Prostate gland (tissue), 2 donors: Measurements from ENCODE around the gene FFAR2. TPM values are rescaled to one million over a fixed set of nuclear protein-coding genes. Genes with fewer than 3 reads are reported as not detected.

ENCODE experiments used
- DNase-seq: peaks from one replicate; pipeline ENCODE4 v3.0.0-alpha.2; 2019; ENCODE audit warnings: low spot score
- H3K27ac ChIP-seq, 2 donors: fragments of 200-600 bp; sonication (generic); 2 replicates each; pipeline ENCODE4 v1.5.1; 2017 to 2019
- H3K27me3 ChIP-seq: fragments of 200-600 bp; sonication (generic); replicated peaks from 2 replicates; pipeline ENCODE4 v1.5.1; 2019; ENCODE audit not compliant: insufficient read depth
- H3K36me3 ChIP-seq, 2 donors: fragments of 200-600 bp; sonication (generic); 1 replicate in 1 of 2; 2 replicates in 1 of 2; pipeline versions ENCODE4 v1.5.1 to v1.8.1; 2017 to 2019
- H3K4me1 ChIP-seq: fragments of 200-600 bp; sonication (generic); replicated peaks from 2 replicates; pipeline ENCODE4 v1.5.1; 2019
- H3K4me3 ChIP-seq, 2 donors: fragments of 200-600 bp; sonication (generic); 2 replicates each; pipeline ENCODE4 v1.5.1; 2017 to 2019
- H3K9me3 ChIP-seq: fragments of 200-600 bp; sonication (generic); 2 replicates; pipeline ENCODE4 v1.5.1; 2017
- POLR2A ChIP-seq: fragments of 450-650 bp; IDR thresholded peaks from one replicate; pipeline ENCODE4 v1.6.1; 2016; ENCODE audit warnings: antibody characterized with exemption, mild to moderate bottlenecking
- POLR2AphosphoS5 ChIP-seq: sonication (generic); formaldehyde crosslinking; IDR thresholded peaks from one replicate; pipeline ENCODE4 v1.6.1; 2017; ENCODE audit warnings: antibody characterized with exemption
- WGBS: methylation state at CpG from one replicate; pipeline ENCODE4 v1.1.5; 2018; 5-methylcytosine and 5-hydroxymethylcytosine counted together
- intact Hi-C: fragments of 100-400 bp; cut with DNase I; formaldehyde crosslinking; loops from one replicate; pipeline ENCODE4 v1.14.2; 2022
- total RNA-seq, 2 donors: library from RNA; depleted of rRNA; stranded (reverse); fragments of >200 nt; gene quantifications; one replicate each; pipeline ENCODE4 v1.1.0, GENCODE V29; 2016
- TF ChIP-seq, protein P1 (sequence below), 4 experiments: fragments of 200-600 bp in 2 of 4; fragments of 450-650 bp in 2 of 4; sonication (generic) in 2 of 4; IDR thresholded peaks; 1 replicate in 3 of 4; 2 replicates in 1 of 4; pipeline ENCODE4 v1.5.1; 2016 to 2019; ENCODE audit warnings: antibody characterized with exemption in 4 of 4, mild to moderate bottlenecking in 2 of 4, moderate library complexity in 2 of 4

The FFAR2 gene
- total RNA-seq, 2 donors from 2014 or later = 0.87 TPM; not detected in 1

DNA sequence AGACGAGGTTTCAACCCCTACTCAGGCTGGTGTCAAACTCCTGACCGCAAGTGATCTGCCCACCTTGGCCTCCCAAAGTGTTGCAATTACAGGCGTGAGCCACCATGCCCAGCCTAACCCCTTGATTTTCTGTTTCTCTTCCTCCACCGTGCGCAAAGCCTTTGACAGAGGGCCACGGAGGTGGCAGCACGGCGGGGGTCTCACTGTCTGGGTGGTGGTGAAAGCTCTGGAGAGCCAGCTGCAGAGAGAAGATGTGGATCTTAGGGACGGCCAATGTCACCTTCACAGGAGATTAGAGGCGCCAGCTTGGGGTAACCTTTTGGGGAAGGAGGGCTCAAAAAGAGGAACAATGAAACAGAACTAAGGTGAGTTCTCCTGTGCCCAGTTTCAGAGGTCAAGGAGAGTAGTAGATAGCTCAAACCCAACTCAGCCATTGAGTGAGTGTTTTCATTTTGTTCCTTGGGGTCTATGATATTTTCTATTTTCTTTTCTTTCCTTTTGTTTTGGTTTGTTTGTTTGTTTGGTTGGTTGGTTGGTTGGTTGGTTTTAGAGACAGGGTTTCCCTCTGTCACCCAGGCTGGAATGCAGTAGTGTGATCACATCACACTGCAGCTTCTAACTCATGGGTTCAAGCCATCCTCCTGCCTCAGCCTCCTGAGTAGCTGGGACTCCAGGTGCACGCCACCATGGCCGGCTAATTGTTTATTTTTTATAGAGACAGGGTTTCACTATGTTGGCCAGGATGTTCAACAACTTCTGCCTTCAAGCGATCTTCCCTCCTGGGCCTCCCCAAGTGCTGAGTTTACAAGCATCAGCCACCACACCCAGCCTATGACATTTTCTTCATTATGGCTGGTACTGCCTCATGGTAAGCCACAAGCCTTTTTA is 39.5 kb upstream of the FFAR2 start:
- H3K27me3 ChIP-seq = no peaks in the 10 kb centered on the region
- H3K9me3 ChIP-seq = no peaks in the 10 kb centered on the region
- intact Hi-C loops = no loop called here
- TF ChIP-seq, protein P1, sequence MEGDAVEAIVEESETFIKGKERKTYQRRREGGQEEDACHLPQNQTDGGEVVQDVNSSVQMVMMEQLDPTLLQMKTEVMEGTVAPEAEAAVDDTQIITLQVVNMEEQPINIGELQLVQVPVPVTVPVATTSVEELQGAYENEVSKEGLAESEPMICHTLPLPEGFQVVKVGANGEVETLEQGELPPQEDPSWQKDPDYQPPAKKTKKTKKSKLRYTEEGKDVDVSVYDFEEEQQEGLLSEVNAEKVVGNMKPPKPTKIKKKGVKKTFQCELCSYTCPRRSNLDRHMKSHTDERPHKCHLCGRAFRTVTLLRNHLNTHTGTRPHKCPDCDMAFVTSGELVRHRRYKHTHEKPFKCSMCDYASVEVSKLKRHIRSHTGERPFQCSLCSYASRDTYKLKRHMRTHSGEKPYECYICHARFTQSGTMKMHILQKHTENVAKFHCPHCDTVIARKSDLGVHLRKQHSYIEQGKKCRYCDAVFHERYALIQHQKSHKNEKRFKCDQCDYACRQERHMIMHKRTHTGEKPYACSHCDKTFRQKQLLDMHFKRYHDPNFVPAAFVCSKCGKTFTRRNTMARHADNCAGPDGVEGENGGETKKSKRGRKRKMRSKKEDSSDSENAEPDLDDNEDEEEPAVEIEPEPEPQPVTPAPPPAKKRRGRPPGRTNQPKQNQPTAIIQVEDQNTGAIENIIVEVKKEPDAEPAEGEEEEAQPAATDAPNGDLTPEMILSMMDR (IDR thresholded peaks at IDR 0.05) = no peak
- TF ChIP-seq POLR2AphosphoS5 (no peak), POLR2A (no peak)
- no peaks in the 10 kb centered on the region for H3K4me1 ChIP-seq
- DNase-seq = no peak
- no peaks in the 10 kb centered on the region for H3K36me3 ChIP-seq
- 79% methylated on average over 13 of the region's 13 CpGs for WGBS
- H3K4me3 ChIP-seq = no peak overlapping the region
- no peak overlapping the region for H3K27ac ChIP-seq

DNA sequence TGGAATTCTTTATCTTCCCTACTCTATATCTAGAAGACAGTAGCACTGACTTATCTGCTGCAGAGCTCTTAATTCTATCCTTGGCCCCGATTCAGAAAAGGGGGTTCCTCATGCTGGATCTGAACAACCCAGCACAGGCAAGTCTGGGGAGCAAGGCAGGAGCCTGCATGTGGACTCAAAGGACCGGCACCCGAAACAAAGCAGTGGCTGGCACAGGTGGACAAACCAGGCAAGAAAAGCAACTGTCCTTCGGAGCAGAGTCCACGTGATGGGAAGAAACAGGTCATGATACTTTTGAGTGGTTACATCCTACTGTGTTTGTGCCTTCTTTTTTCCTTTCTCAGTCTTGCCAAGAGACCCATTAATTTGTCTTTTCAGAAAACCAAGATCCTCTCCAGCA is 38.9 kb upstream of the FFAR2 start:
- TF ChIP-seq, protein P1 (IDR thresholded peaks at IDR 0.05) = no peak
- DNase-seq = no peak
- intact Hi-C loops = no loop called here
- Histone ChIP-seq H3K27ac (no peak overlapping the region), H3K4me1 (no peaks in the 10 kb centered on the region), H3K36me3 (no peaks in the 10 kb centered on the region), H3K4me3 (no peak overlapping the region), H3K27me3 (no peaks in the 10 kb centered on the region), H3K9me3 (no peaks in the 10 kb centered on the region)
- WGBS = 28% methylated on average over 5 of the region's 5 CpGs

DNA sequence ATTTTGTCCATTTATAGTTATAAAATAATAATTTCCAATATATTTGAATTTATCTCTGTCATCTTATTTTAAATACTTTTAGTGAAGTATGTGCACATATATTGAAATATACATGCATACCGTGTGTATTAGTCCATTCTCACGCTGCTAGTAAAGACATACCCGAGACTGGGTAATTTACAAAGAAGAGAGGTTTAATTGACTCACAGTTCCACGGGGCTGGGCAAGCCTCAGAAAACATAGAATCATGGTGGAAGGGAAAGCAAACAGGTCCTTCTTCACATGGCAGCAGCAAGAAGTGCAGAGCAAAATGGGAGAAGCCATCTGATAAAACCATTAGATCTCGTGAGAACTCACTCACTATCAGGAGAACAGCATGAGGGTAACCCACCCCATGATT is 37.6 kb upstream of the FFAR2 start:
- no peak for TF ChIP-seq POLR2A
- no peak for TF ChIP-seq POLR2AphosphoS5
- TF ChIP-seq, protein P1 (IDR thresholded peaks at IDR 0.05) = no peak
- Histone ChIP-seq H3K27ac (no peak overlapping the region), H3K27me3 (no peaks in the 10 kb centered on the region), H3K9me3 (no peaks in the 10 kb centered on the region), H3K36me3 (no peaks in the 10 kb centered on the region), H3K4me3 (no peak overlapping the region), H3K4me1 (no peaks in the 10 kb centered on the region)
- 74% methylated on average over 5 of the region's 5 CpGs for WGBS
- no peak for DNase-seq
- intact Hi-C loops = no loop called here

DNA sequence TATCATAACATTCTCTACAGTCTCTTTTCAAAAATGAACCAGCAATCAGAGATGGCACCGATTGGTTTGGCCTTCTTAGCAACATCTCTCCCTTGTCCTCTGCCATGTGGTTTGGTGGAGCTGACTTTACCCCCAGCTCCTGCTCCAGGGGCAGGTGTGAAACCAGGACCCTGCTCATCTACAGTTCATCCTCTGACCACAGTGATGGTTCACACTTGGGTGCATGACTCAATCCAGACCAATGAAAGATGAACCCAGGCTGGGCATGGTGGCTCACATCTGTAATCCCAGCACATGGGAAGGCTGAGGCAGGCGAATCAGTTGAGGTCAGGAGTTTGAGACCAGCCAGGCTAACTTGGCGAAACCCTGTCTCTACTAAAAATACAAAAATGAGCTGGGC is 33.6 kb upstream of the FFAR2 start:
- Histone ChIP-seq H3K4me1 (no peaks in the 10 kb centered on the region), H3K27ac (no peak overlapping the region), H3K36me3 (no peaks in the 10 kb centered on the region), H3K9me3 (no peaks in the 10 kb centered on the region), H3K27me3 (no peaks in the 10 kb centered on the region), H3K4me3 (no peak overlapping the region)
- TF ChIP-seq POLR2A (no peak), POLR2AphosphoS5 (no peak)
- TF ChIP-seq, protein P1 (IDR thresholded peaks at IDR 0.05) = no peak
- no peak for DNase-seq
- intact Hi-C loops = no loop called here
- 93% methylated on average over 3 of the region's 3 CpGs for WGBS

DNA sequence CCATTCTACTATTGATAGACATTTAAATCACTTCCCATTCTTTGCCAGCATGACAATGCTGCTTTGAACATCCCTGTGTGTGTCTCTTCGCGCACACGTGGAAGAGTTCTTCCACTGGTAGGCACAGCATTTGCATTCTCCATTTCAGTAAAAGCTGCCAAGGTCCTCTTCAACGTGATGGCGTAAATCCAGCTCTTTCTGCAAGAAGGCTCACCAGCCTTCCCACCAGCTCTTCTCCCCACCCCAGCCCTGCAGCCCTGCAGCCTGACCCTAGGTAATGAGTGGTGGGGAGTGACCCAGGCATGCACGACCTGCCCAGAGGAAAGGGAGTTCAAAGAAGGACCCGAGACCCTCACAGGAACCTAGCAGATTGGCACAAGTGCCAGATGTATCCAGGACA is 31.7 kb upstream of the FFAR2 start:
- 66% methylated on average over 6 of the region's 7 CpGs for WGBS
- no peaks in the 10 kb centered on the region for H3K27me3 ChIP-seq
- intact Hi-C loops = no loop called here

More for the DNA sequence above, 31.7 kb upstream of the FFAR2 start:
- TF ChIP-seq POLR2A = no peak
- no peak for TF ChIP-seq POLR2AphosphoS5
- TF ChIP-seq, protein P1 (IDR thresholded peaks at IDR 0.05) = no peak
- Histone ChIP-seq H3K4me1 (no peaks in the 10 kb centered on the region), H3K27ac (no peak overlapping the region), H3K9me3 (no peaks in the 10 kb centered on the region), H3K36me3 (no peaks in the 10 kb centered on the region), H3K4me3 (no peak overlapping the region)
- no peak for DNase-seq
